ENCODE results near the gene C11orf86. TPM values are rescaled to one million over a fixed set of nuclear protein-coding genes. Genes with fewer than 3 reads are reported as not detected.

Gene C11orf86
- total and polyA plus RNA-seq, 9 donors: 2.6 TPM; not detected in 8

DNA sequence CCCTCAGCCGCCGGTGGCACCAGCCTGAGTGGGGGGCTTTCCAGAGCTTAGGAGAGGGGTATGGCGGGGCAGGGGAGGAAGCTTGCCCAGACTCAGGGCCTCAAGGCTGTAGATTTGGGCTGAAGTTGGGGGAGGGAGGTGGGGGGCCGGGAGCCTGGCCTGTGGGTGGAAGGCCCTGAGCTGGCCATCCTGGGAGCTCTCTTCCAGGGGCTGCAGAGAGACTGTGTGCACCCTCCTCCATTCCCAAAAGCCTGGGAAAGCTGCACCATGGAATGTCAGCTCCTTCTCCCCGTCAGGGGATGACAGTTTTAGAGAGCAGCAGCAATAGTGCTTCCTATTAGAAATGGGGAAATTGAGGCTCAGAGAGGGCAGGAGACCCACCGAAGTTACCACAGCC lies 48.9 kb downstream of the C11orf86 start:
- H3K27ac ChIP-seq: no peak overlapping the region

DNA sequence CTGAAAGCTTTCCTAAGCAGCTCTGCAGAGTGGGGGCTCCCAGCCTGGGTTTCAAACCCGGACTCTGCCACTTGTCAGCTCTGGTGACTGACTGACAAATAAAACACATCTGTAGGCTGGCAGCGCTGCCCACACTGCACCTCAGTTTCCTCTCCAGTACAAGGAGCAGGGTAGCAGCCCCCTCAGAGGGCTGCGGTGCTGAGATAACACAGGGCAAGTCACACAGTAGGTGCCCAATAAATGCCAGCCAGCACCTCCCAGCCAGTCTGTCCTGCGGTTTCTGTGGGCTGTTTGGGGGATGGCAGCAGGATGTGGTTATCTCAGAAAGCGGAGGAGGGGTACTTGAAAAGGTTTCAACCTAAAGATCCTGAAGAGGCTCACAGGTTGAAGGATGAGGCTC lies 49.3 kb downstream of the C11orf86 start:
- no peak overlapping the region for H3K27ac ChIP-seq
- WGBS, 3 donors: 78 to 80% (median 78%) methylated on average over 5 of the region's 5 CpGs
- H3K36me3 ChIP-seq: no peaks in the 10 kb centered on the region
- H3K27me3 ChIP-seq: no peaks in the 10 kb centered on the region
- no peak overlapping the region for H3K4me3 ChIP-seq
- H3K4me1 ChIP-seq (ENCODE audit: insufficient read depth): peaks cover 3% of the 10 kb centered on the region
- DNase-seq: no peak
- H3K9me3 ChIP-seq: no peaks in the 10 kb centered on the region
- TF ChIP-seq POLR2A (IDR thresholded peaks at IDR 0.05) (no peak), EP300 (IDR thresholded peaks at IDR 0.05) (no peak), CTCF (IDR thresholded peaks at IDR 0.05) (no peak)
- intact Hi-C loops (cut with DNase I): no loop called here

More for the DNA sequence above, 48.9 kb downstream of the C11orf86 start:
- TF ChIP-seq POLR2A (IDR thresholded peaks at IDR 0.05): no peak
- TF ChIP-seq CTCF (IDR thresholded peaks at IDR 0.05): no peak
- TF ChIP-seq EP300 (IDR thresholded peaks at IDR 0.05): no peak
- no peaks in the 10 kb centered on the region for H3K27me3 ChIP-seq
- no peak for DNase-seq
- H3K36me3 ChIP-seq: no peaks in the 10 kb centered on the region
- no peaks in the 10 kb centered on the region for H3K9me3 ChIP-seq
- no peak overlapping the region for H3K4me3 ChIP-seq
- intact Hi-C loops (cut with DNase I): no loop called here
- peaks cover 3% of the 10 kb centered on the region for H3K4me1 ChIP-seq (ENCODE audit: insufficient read depth)
- 25 to 41% (median 39%) methylated on average over 2 to 6 of the region's 6 CpGs for WGBS, 3 donors

GRCh38 chr11:67024966-67025365 lies 49.9 kb downstream of the C11orf86 start:
- H3K27me3 ChIP-seq: no peaks in the 10 kb centered on the region
- WGBS, 3 donors: 86 to 95% (median 90%) methylated on average over 1 of the region's 1 CpG

GRCh38 chr11:67025750-67026149 lies 50.6 kb downstream of the C11orf86 start:
- H3K27me3 ChIP-seq: no peaks in the 10 kb centered on the region
- intact Hi-C loops (cut with DNase I): no loop called here
- 83 to 88% (median 84%) methylated on average over 8 of the region's 8 CpGs for WGBS, 3 donors

More at GRCh38 chr11:67024966-67025365, 49.9 kb downstream of the C11orf86 start:
- no peaks in the 10 kb centered on the region for H3K36me3 ChIP-seq
- H3K4me3 ChIP-seq: no peak overlapping the region
- intact Hi-C loops (cut with DNase I): no loop called here
- no peak for DNase-seq
- H3K4me1 ChIP-seq (ENCODE audit: insufficient read depth): peaks cover 3% of the 10 kb centered on the region
- no peaks in the 10 kb centered on the region for H3K9me3 ChIP-seq
- no peak overlapping the region for H3K27ac ChIP-seq
- TF ChIP-seq EP300 (IDR thresholded peaks at IDR 0.05) (no peak), CTCF (IDR thresholded peaks at IDR 0.05) (no peak), POLR2A (IDR thresholded peaks at IDR 0.05) (no peak)

More at GRCh38 chr11:67025750-67026149, 50.6 kb downstream of the C11orf86 start:
- no peak for DNase-seq
- no peaks in the 10 kb centered on the region for H3K36me3 ChIP-seq
- H3K9me3 ChIP-seq: no peaks in the 10 kb centered on the region
- TF ChIP-seq EP300 (IDR thresholded peaks at IDR 0.05) (no peak), CTCF (IDR thresholded peaks at IDR 0.05) (no peak), POLR2A (IDR thresholded peaks at IDR 0.05) (no peak)
- H3K4me3 ChIP-seq: no peak overlapping the region
- peaks cover 3% of the 10 kb centered on the region for H3K4me1 ChIP-seq (ENCODE audit: insufficient read depth)
- H3K27ac ChIP-seq: no peak overlapping the region

Small RNAs within 50 kb of the gene (microRNA-seq; reads per million reads assigned to microRNA genes)
- 0 reads per million in 3 donors for gene MIR3163

Small RNAs within 50 kb of the gene (small RNA-seq; reads per million reads assigned to genes)
- not detected for gene MIR3163

Other genes with a start within 250 kb of the C11orf86 start
- gene SPTBN2, start 246.1 kb upstream of the C11orf86 start, total RNA-seq: 10 to 100 TPM in 3 of 7 donors, 1 to 10 TPM in 4; 1.5 to 26.9 (median 8.8) TPM
- 1 to 10 TPM; 1.4 to 1.9 TPM for gene SPTBN2, start 246.1 kb upstream of the C11orf86 start, polyA plus RNA-seq
- 10 to 100 TPM; 13.8 to 31.1 (median 18.2) TPM for gene RCE1, start 131.9 kb upstream of the C11orf86 start, total RNA-seq
- gene RCE1, start 131.9 kb upstream of the C11orf86 start, polyA plus RNA-seq: 10 to 100 TPM in 1 of 2 donors, 1 to 10 TPM in 1; 7.0 to 14.6 TPM
- gene LRFN4, start 118.2 kb upstream of the C11orf86 start, total RNA-seq: 10 to 100 TPM in 4 of 7 donors, 1 to 10 TPM in 3; 1.3 to 18.1 (median 10.6) TPM
- gene LRFN4, start 118.2 kb upstream of the C11orf86 start, polyA plus RNA-seq: 1 to 10 TPM in 1 of 2 donors, not detected in 1; 7.9 TPM
- gene PC, start 16.9 kb upstream of the C11orf86 start, total RNA-seq: 10 to 100 TPM in 5 of 7 donors, 1 to 10 TPM in 2; 7.5 to 27.5 (median 17.1) TPM
- gene PC, start 16.9 kb upstream of the C11orf86 start, polyA plus RNA-seq: 10 to 100 TPM in 1 of 2 donors, 1 to 10 TPM in 1; 4.2 to 14.7 TPM
- gene SYT12, start 47.8 kb downstream of the C11orf86 start, total RNA-seq: 1 to 10 TPM in 3 of 7 donors, under 1 TPM in 2, not detected in 2; 0.12 to 6.0 (median 1.2) TPM
- under 1 TPM; 0.05 to 0.10 TPM for gene SYT12, start 47.8 kb downstream of the C11orf86 start, polyA plus RNA-seq
- 10 to 100 TPM in 5 of 7 donors, 1 to 10 TPM in 2; 8.7 to 24.9 (median 12.8) TPM for gene RHOD, start 81.5 kb downstream of the C11orf86 start, total RNA-seq
- gene RHOD, start 81.5 kb downstream of the C11orf86 start, polyA plus RNA-seq: 10 to 100 TPM in 1 of 2 donors, 1 to 10 TPM in 1; 5.5 to 16.1 TPM
- gene KDM2A, start 144.0 kb downstream of the C11orf86 start, total RNA-seq: 10 to 100 TPM; 33.5 to 76.9 (median 59.9) TPM
- 10 to 100 TPM; 34.1 to 53.0 TPM for gene KDM2A, start 144.0 kb downstream of the C11orf86 start, polyA plus RNA-seq

Measured in ovary (tissue), 9 donors.